LNCaP clone FGC (cell line): ENCODE results near the gene PRXL2A.

Experiments used
- DNase-seq: peaks from one replicate; pipeline ENCODE4 v3.0.0-alpha.2; 2011; ENCODE audit warnings: low read depth
- H3K4me3 ChIP-seq: 2 replicates; pipeline ENCODE4 v1.5.1; 2011; ENCODE audit warnings: mild to moderate bottlenecking, low read depth, low read length, control low read depth
- CTCF ChIP-seq: IDR thresholded peaks from 2 replicates; pipeline ENCODE4 v1.5.1; 2012; ENCODE audit warnings: mild to moderate bottlenecking; ENCODE audit not compliant: control insufficient read depth, insufficient read depth; ENCODE audit errors: extremely low read depth

The PRXL2A gene

GRCh38 chr10:80444124-80444523 lies 35.8 kb downstream of the PRXL2A start:
- no peak overlapping the region for H3K4me3 ChIP-seq
- TF ChIP-seq CTCF = no peak
- no peak for DNase-seq

- no peak overlapping the region for H3K4me3 ChIP-seq
- TF ChIP-seq CTCF = peak; percentile 88
- DNase-seq = no peak
Measured at GRCh38 chr10:80444646-80445319, 36.4 kb downstream of the PRXL2A start.

GRCh38 chr10:80447436-80448190 lies 39.3 kb downstream of the PRXL2A start:
- no peak overlapping the region for H3K4me3 ChIP-seq
- DNase-seq = no peak
- TF ChIP-seq CTCF = no peak

GRCh38 chr10:80448209-80448942 lies 40.0 kb downstream of the PRXL2A start:
- DNase-seq = no peak
- H3K4me3 ChIP-seq = no peak overlapping the region
- TF ChIP-seq CTCF = no peak

GRCh38 chr10:80449520-80449919 lies 41.2 kb downstream of the PRXL2A start:
- H3K4me3 ChIP-seq = no peak overlapping the region
- no peak for TF ChIP-seq CTCF
- DNase-seq = no peak

GRCh38 chr10:80451132-80451531 lies 42.8 kb downstream of the PRXL2A start:
- no peak overlapping the region for H3K4me3 ChIP-seq
- no peak for DNase-seq
- TF ChIP-seq CTCF = no peak
